ENCODE data around the gene CCDC40. TPM values are rescaled to one million over a fixed set of nuclear protein-coding genes. Genes with fewer than 3 reads are reported as not detected.
"Not testable (repeated sequence)": the region's sequence is repeated elsewhere in the genome, so short reads cannot be mapped to it uniquely, and the experiment has no call there.

Gene CCDC40
- total RNA-seq, 1 experiment from 2014 or later: 3.9 TPM

DNA sequence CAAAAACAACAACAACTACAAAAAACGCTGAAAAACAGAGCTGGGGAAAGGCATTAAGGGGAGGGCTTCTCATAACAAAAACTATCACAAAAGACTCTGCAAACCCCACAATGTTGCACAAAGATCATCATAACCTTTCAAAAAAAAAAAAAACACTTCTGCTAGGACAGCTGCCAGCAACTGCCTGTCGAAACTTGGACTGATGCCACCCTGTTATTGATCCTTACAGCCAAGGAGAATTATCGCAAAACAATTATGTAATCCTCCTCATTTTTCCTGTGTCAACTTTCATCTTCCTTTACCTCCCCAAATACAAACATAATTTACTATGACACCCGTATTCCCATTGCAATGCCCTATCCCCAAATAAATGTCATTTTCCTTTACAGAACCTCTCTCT is 9.3 kb downstream of the CCDC40 start:
- ChIA-PET POLR2A (interaction anchor here (0.6 kb wide), 1 partner anchor 8 kb away, joined by 4 read pairs; no protein-coding TSS in a partner anchor), CTCF (interaction anchor here (1.2 kb wide), 1 partner anchor 52 kb away, joined by 3 read pairs; no protein-coding TSS in a partner anchor)
- H3K4me3 ChIP-seq (ENCODE audit: low read depth, low read length): no peak overlapping the region
- no peaks in the 10 kb centered on the region for H3K27me3 ChIP-seq (replicated peaks; ENCODE audit: control insufficient read depth, insufficient read depth, low read length)
- DNase-seq: no peak
- intact Hi-C loops (cut with micrococcal nuclease; ENCODE audit: unreplicated experiment): no loop called here
- Mint-ChIP-seq H3K27me3 (ENCODE audit: insufficient read depth, unreplicated experiment) (no peaks in the 10 kb centered on the region), H3K9me3 (ENCODE audit: unreplicated experiment) (no peaks in the 10 kb centered on the region), H3K4me1 (ENCODE audit: low read depth, unreplicated experiment) (no peaks in the 10 kb centered on the region), H3K36me3 (ENCODE audit: insufficient read depth, unreplicated experiment) (no peaks in the 10 kb centered on the region), H3K27ac (ENCODE audit: unreplicated experiment) (no peak overlapping the region), H3K4me3 (ENCODE audit: unreplicated experiment) (no peak overlapping the region)
- H3K4me1 ChIP-seq: no peaks in the 10 kb centered on the region
- H3K36me3 ChIP-seq (ENCODE audit: control insufficient read depth, insufficient read depth, low read length): no peaks in the 10 kb centered on the region
- TF ChIP-seq, protein P1, sequence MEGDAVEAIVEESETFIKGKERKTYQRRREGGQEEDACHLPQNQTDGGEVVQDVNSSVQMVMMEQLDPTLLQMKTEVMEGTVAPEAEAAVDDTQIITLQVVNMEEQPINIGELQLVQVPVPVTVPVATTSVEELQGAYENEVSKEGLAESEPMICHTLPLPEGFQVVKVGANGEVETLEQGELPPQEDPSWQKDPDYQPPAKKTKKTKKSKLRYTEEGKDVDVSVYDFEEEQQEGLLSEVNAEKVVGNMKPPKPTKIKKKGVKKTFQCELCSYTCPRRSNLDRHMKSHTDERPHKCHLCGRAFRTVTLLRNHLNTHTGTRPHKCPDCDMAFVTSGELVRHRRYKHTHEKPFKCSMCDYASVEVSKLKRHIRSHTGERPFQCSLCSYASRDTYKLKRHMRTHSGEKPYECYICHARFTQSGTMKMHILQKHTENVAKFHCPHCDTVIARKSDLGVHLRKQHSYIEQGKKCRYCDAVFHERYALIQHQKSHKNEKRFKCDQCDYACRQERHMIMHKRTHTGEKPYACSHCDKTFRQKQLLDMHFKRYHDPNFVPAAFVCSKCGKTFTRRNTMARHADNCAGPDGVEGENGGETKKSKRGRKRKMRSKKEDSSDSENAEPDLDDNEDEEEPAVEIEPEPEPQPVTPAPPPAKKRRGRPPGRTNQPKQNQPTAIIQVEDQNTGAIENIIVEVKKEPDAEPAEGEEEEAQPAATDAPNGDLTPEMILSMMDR (IDR thresholded peaks at IDR 0.05; ENCODE audit: insufficient read depth in 1 of 2, low read depth in 1 of 2, low read length in 1 of 2, severe bottlenecking in 1 of 2, unreplicated experiment in 1 of 2): no peak
- BruUV-seq (replicated peaks): no TSS peak
- H3K9me3 ChIP-seq: no peaks in the 10 kb centered on the region

DNA sequence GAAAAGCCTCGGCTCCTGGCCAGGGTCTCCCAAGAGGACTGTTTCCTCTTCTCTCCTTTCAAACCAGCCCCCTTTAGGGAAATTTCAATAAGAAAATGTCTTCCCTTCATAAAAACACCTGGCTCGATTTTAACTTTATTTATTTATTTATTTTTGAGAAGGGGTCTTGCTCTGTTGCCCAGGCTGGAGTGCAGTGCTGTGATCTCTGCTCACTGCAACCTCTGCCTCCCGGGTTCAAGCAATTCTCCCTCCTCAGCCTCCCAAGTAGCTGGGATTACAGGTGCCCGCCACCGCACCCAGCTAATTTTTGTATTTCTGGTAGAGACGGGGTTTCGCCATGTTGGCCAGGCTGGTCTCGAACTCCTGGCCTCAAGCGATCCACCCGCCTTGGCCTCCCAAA is 10.3 kb downstream of the CCDC40 start:
- BruUV-seq (replicated peaks); DNase-seq; H3K4me1 Mint-ChIP-seq (ENCODE audit: low read depth, unreplicated experiment); H3K36me3 Mint-ChIP-seq (ENCODE audit: insufficient read depth, unreplicated experiment); H3K27ac Mint-ChIP-seq (ENCODE audit: unreplicated experiment); H3K4me3 ChIP-seq (ENCODE audit: low read depth, low read length); H3K9me3 Mint-ChIP-seq (ENCODE audit: unreplicated experiment); H3K27me3 Mint-ChIP-seq (ENCODE audit: insufficient read depth, unreplicated experiment); H3K36me3 ChIP-seq (ENCODE audit: control insufficient read depth, insufficient read depth, low read length); H3K27me3 ChIP-seq (replicated peaks; ENCODE audit: control insufficient read depth, insufficient read depth, low read length); intact Hi-C loops (cut with micrococcal nuclease; ENCODE audit: unreplicated experiment); H3K9me3 ChIP-seq; POLR2A ChIA-PET; H3K4me3 Mint-ChIP-seq (ENCODE audit: unreplicated experiment); H3K4me1 ChIP-seq: not testable (repeated sequence)
- CTCF ChIA-PET: interaction anchor here (1.2 kb wide), 1 partner anchor 53 kb away, joined by 3 read pairs; no protein-coding TSS in a partner anchor

DNA sequence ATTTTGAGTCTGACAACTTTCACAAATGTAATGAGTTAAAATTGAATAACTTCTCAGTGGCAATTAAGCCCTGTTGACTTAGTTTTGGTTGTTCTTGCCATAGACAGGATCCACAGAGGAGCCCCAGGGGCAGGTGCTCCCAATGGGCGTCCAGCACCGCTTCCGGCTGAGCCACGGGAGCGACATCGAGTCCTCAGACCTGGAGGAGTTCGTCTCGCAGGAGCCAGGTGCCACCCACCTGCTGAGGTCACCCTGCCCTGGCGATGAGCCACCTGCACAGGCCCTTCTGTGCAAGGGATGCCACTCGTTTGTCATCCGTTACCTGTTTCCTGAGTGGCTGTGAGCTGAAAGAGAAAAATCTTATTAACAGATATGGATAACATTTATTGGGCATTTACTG is 10.7 kb downstream of the CCDC40 start:
- H3K9me3 ChIP-seq: no peaks in the 10 kb centered on the region
- intact Hi-C loops (cut with micrococcal nuclease; ENCODE audit: unreplicated experiment): no loop called here
- H3K36me3 Mint-ChIP-seq (ENCODE audit: insufficient read depth, unreplicated experiment): no peaks in the 10 kb centered on the region
- H3K4me1 Mint-ChIP-seq (ENCODE audit: low read depth, unreplicated experiment): no peaks in the 10 kb centered on the region
- TF ChIP-seq, protein P1 (IDR thresholded peaks at IDR 0.05; ENCODE audit: insufficient read depth in 1 of 2, low read depth in 1 of 2, low read length in 1 of 2, severe bottlenecking in 1 of 2, unreplicated experiment in 1 of 2): no peak
- ChIA-PET POLR2A (no interaction called here), CTCF (interaction anchor here (1.2 kb wide), 1 partner anchor 53 kb away, joined by 3 read pairs; no protein-coding TSS in a partner anchor)
- H3K9me3 Mint-ChIP-seq (ENCODE audit: unreplicated experiment): no peaks in the 10 kb centered on the region
- no peaks in the 10 kb centered on the region for H3K27me3 ChIP-seq (replicated peaks; ENCODE audit: control insufficient read depth, insufficient read depth, low read length)
- H3K4me1 ChIP-seq: no peaks in the 10 kb centered on the region
- no peak overlapping the region for H3K27ac Mint-ChIP-seq (ENCODE audit: unreplicated experiment)
- no peaks in the 10 kb centered on the region for H3K27me3 Mint-ChIP-seq (ENCODE audit: insufficient read depth, unreplicated experiment)
- no peak overlapping the region for H3K4me3 Mint-ChIP-seq (ENCODE audit: unreplicated experiment)
- no peak for DNase-seq
- H3K4me3 ChIP-seq (ENCODE audit: low read depth, low read length): no peak overlapping the region
- no peaks in the 10 kb centered on the region for H3K36me3 ChIP-seq (ENCODE audit: control insufficient read depth, insufficient read depth, low read length)
- no TSS peak for BruUV-seq (replicated peaks)

DNA sequence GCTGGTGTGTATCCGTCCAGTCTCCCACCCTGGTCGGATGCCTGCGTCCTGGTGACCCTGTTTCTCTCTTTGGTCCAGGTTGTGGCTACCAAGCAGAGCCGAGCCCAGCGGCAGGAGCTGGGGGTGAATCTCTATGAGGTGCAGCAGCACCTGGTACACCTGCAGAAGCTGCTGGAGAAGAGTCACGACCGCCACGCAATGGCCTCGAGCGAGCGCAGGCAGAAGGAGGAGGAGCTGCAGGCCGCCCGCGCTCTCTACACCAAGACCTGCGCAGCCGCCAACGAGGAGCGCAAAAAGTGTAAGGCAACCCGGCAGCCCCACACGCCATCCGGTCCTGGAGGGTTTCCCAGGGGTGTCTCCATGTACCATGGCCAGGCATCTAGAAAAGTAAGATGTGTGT is 13.5 kb downstream of the CCDC40 start:
- Histone ChIP-seq H3K27me3 (replicated peaks; ENCODE audit: control insufficient read depth, insufficient read depth, low read length) (no peaks in the 10 kb centered on the region), H3K4me3 (ENCODE audit: low read depth, low read length) (no peak overlapping the region), H3K4me1 (no peaks in the 10 kb centered on the region), H3K9me3 (no peaks in the 10 kb centered on the region), H3K36me3 (ENCODE audit: control insufficient read depth, insufficient read depth, low read length) (no peaks in the 10 kb centered on the region)
- no peak for DNase-seq
- H3K4me3 Mint-ChIP-seq (ENCODE audit: unreplicated experiment): no peak overlapping the region
- no peaks in the 10 kb centered on the region for H3K36me3 Mint-ChIP-seq (ENCODE audit: insufficient read depth, unreplicated experiment)
- H3K27ac Mint-ChIP-seq (ENCODE audit: unreplicated experiment): no peak overlapping the region
- ChIA-PET POLR2A (interaction anchor here (0.8 kb wide), 1 partner anchor 57 kb away, joined by 3 read pairs; no protein-coding TSS in a partner anchor), CTCF (no interaction called here)
- no peaks in the 10 kb centered on the region for H3K4me1 Mint-ChIP-seq (ENCODE audit: low read depth, unreplicated experiment)
- no peaks in the 10 kb centered on the region for H3K9me3 Mint-ChIP-seq (ENCODE audit: unreplicated experiment)
- intact Hi-C loops (cut with micrococcal nuclease; ENCODE audit: unreplicated experiment): no loop called here
- no peaks in the 10 kb centered on the region for H3K27me3 Mint-ChIP-seq (ENCODE audit: insufficient read depth, unreplicated experiment)
- BruUV-seq (replicated peaks): no TSS peak
- TF ChIP-seq, protein P1 (IDR thresholded peaks at IDR 0.05; ENCODE audit: insufficient read depth in 1 of 2, low read depth in 1 of 2, low read length in 1 of 2, severe bottlenecking in 1 of 2, unreplicated experiment in 1 of 2): no peak
